ENCODE data around the gene GDPD3. TPM values are rescaled to one million over a fixed set of nuclear protein-coding genes. Genes with fewer than 3 reads are reported as not detected.
A peak's percentile ranks its signal among the peaks of the same experiment; 100 is the strongest.

Gene GDPD3
- total and polyA plus RNA-seq, 9 of the 15 experiments (the other 6 are each of a cell fraction or from before 2014, with no cell fraction given), result 0.47 to 3.9 (median 1.1) TPM

GRCh38 chr16:30063893-30064728 lies 49.2 kb downstream of the GDPD3 start (continued):
- peak; percentile 44; the same call in 1 of the 2 replicates for TF ChIP-seq ATF7 (IDR thresholded peaks at IDR 0.05)
- TF ChIP-seq ZNF740 (CRISPR knock-in tag; IDR thresholded peaks at IDR 0.05), result 0 out of 2 replicates have a peak, but pooled peaks have one; percentile 50
- no peak for TF ChIP-seq ZNF740 (tag; IDR thresholded peaks at IDR 0.05)
- no peak for TF ChIP-seq KAT2B (IDR thresholded peaks at IDR 0.05; ENCODE audit: low read depth, low read length)
- no peak for TF ChIP-seq HES1 (IDR thresholded peaks at IDR 0.05; ENCODE audit: low read depth)
- peak; percentile 37; the same call in 1 of the 2 replicates for TF ChIP-seq REST (IDR thresholded peaks at IDR 0.05; ENCODE audit: borderline replicate concordance)
- no peak for TF ChIP-seq REST (CRISPR knock-in tag; IDR thresholded peaks at IDR 0.05; ENCODE audit: low read depth)
- no peak; a peak in 1 of 3 replicates for TF ChIP-seq CBX3 (IDR thresholded peaks at IDR 0.05; ENCODE audit: borderline replicate concordance in 1 of 2, low read length in 2 of 2)
- peak; percentile 54; the same call in 1 of the 2 replicates for TF ChIP-seq MYNN (IDR thresholded peaks at IDR 0.05)
- no peak for TF ChIP-seq MYNN (CRISPR knock-in tag; IDR thresholded peaks at IDR 0.05)
- TF ChIP-seq RBM34 (IDR thresholded peaks at IDR 0.05; ENCODE audit: borderline replicate concordance, insufficient read depth, low read length), result no peak
- no peak for TF ChIP-seq ZZZ3 (IDR thresholded peaks at IDR 0.05)
- no peak for TF ChIP-seq HMBOX1 (IDR thresholded peaks at IDR 0.05)
- TF ChIP-seq ZNF263 (CRISPR knock-in tag; IDR thresholded peaks at IDR 0.05; ENCODE audit: borderline replicate concordance), result peak; percentile 98

Data from K562 (cell line).